Neural cell (in vitro differentiated cells): ENCODE results near the gene EI24. TPM values are rescaled to one million over a fixed set of nuclear protein-coding genes. Genes with fewer than 3 reads are reported as not detected.

Experiments used
- H2AFZ ChIP-seq: fragments of 200-600, 300-800 bp; sonication (generic), shearing (Covaris generic); 2 replicates; pipeline ENCODE4 v1.6.0; 2014; ENCODE audit warnings: low read depth, mild to moderate bottlenecking, antibody characterized with exemption, low read length, moderate library complexity
- H3F3A ChIP-seq: fragments of 200-600 bp; shearing (Covaris generic); 2 replicates; pipeline ENCODE4 v1.6.1; 2016; ENCODE audit warnings: mild to moderate bottlenecking, moderate library complexity, mixed read lengths, antibody characterized with exemption, low read length; ENCODE audit not compliant: insufficient read depth, poor library complexity, severe bottlenecking
- H3K27ac ChIP-seq: fragments of 200-600, 300-800 bp; sonication (generic), shearing (Covaris generic); 2 replicates; pipeline ENCODE4 v1.5.1; 2014; ENCODE audit warnings: mild to moderate bottlenecking, low read length, moderate library complexity
- H3K27me3 ChIP-seq: fragments of 300-800, 200-600 bp; sonication (generic), shearing (Covaris generic); 2 replicates; pipeline ENCODE4 v1.6.0; 2014; ENCODE audit warnings: mild to moderate bottlenecking, low read depth, low read length, moderate library complexity; ENCODE audit not compliant: insufficient read depth
- H3K36me3 ChIP-seq: fragments of 300-800, 200-600 bp; sonication (generic), shearing (Covaris generic); 2 replicates; pipeline ENCODE4 v1.5.1; 2014; ENCODE audit warnings: mild to moderate bottlenecking, antibody characterized with exemption, low read length, moderate library complexity; ENCODE audit not compliant: insufficient read depth
- H3K4me2 ChIP-seq: fragments of 300-800, 200-600 bp; sonication (generic), shearing (Covaris generic); 2 replicates; pipeline ENCODE4 v1.6.0; 2014; ENCODE audit warnings: mild to moderate bottlenecking, low read length
- H3K4me3 ChIP-seq: fragments of 300-800, 200-600 bp; sonication (generic), shearing (Covaris generic); 2 replicates; pipeline ENCODE4 v1.5.1; 2014; ENCODE audit warnings: mild to moderate bottlenecking, low read length, moderate library complexity
- H3K79me2 ChIP-seq: fragments of 200-600 bp; shearing (Covaris generic); replicated peaks from 2 replicates; pipeline ENCODE4 v1.6.0; 2014; ENCODE audit warnings: mild to moderate bottlenecking, low read length, moderate library complexity; ENCODE audit not compliant: insufficient read depth
- H3K9ac ChIP-seq: fragments of 300-800, 200-600 bp; sonication (generic), shearing (Covaris generic); 2 replicates; pipeline ENCODE4 v1.6.1; 2016; ENCODE audit warnings: mild to moderate bottlenecking, low read length, mixed read lengths
- H3K9me2 ChIP-seq: fragments of 200-600 bp; shearing (Covaris generic); 2 replicates; pipeline ENCODE4 v1.6.1; 2016; ENCODE audit warnings: mild to moderate bottlenecking, low read length, mixed read lengths; ENCODE audit not compliant: insufficient read depth
- H3K9me3 ChIP-seq: fragments of 200-600, 300-800 bp; sonication (generic), shearing (Covaris generic); 2 replicates; pipeline ENCODE4 v1.6.1; 2016; ENCODE audit warnings: mild to moderate bottlenecking, mixed run types, low read length, moderate library complexity, mixed read lengths
- H4K20me1 ChIP-seq: fragments of 200-600 bp; shearing (Covaris generic); 2 replicates; pipeline ENCODE4 v1.6.1; 2016; ENCODE audit warnings: mild to moderate bottlenecking, mixed run types; ENCODE audit not compliant: insufficient read depth
- CTCF ChIP-seq: fragments of 450-650 bp; IDR thresholded peaks from 2 replicates; pipeline ENCODE4 v1.5.1; 2014; ENCODE audit warnings: antibody characterized with exemption, mild to moderate bottlenecking, moderate library complexity; ENCODE audit not compliant: poor library complexity, severe bottlenecking
- EP300 ChIP-seq: fragments of 450-650 bp; conservative IDR thresholded peaks from 2 replicates; pipeline ENCODE4 v1.6.1; 2014; ENCODE audit warnings: antibody characterized with exemption, mild to moderate bottlenecking, moderate library complexity; ENCODE audit not compliant: poor library complexity, severe bottlenecking
- EZH2 ChIP-seq: fragments of 200-600, 300-800 bp; shearing (Covaris generic), sonication (generic); IDR thresholded peaks from 2 replicates; pipeline ENCODE4 v1.6.1; 2014; ENCODE audit warnings: antibody characterized with exemption, low read length, borderline replicate concordance, mild to moderate bottlenecking; ENCODE audit not compliant: insufficient read depth, poor library complexity, severe bottlenecking
- MXI1 ChIP-seq: fragments of 450-650 bp; conservative IDR thresholded peaks from 2 replicates; pipeline ENCODE4 v1.6.1; 2014; ENCODE audit warnings: antibody characterized with exemption, mild to moderate bottlenecking; ENCODE audit not compliant: poor library complexity, severe bottlenecking
- POLR2AphosphoS5 ChIP-seq: IDR thresholded peaks from 2 replicates; pipeline ENCODE4 v1.6.1; 2012
- RAD21 ChIP-seq: fragments of 450-650 bp; conservative IDR thresholded peaks from 2 replicates; pipeline ENCODE4 v1.6.1; 2014; ENCODE audit warnings: antibody characterized with exemption, mild to moderate bottlenecking, moderate library complexity
- REST ChIP-seq: IDR thresholded peaks from 2 replicates; pipeline ENCODE4 v1.6.1; 2012; ENCODE audit warnings: borderline replicate concordance
- SMC3 ChIP-seq: fragments of 450-650 bp; conservative IDR thresholded peaks from 2 replicates; pipeline ENCODE4 v1.6.1; 2014; ENCODE audit warnings: antibody characterized with exemption, mild to moderate bottlenecking, moderate library complexity; ENCODE audit not compliant: poor library complexity
- TAF1 ChIP-seq: IDR thresholded peaks from 2 replicates; pipeline ENCODE4 v1.6.1; 2012; ENCODE audit warnings: low read depth
- polyA plus RNA-seq: library from polyadenylated mRNA; depleted of rRNA; stranded (reverse); fragments of >200 nt; gene quantifications from 2 replicates; pipeline ENCODE4 v1.2.3, GENCODE V29; 2014

The EI24 gene
- polyA plus RNA-seq, 1 donor from 2014 or later, result 92.5 TPM

- Histone ChIP-seq H3K9me2 (no peaks in the 10 kb centered on the region), H3F3A (no peaks in the 10 kb centered on the region), H3K4me2 (no peak overlapping the region), H3K9ac (no peak overlapping the region), H3K9me3 (no peaks in the 10 kb centered on the region), H3K4me3 (no peak overlapping the region), H2AFZ (no peak overlapping the region), H3K27ac (no peak overlapping the region), H3K36me3 (peaks cover 12% of the 10 kb centered on the region), H4K20me1 (no peaks in the 10 kb centered on the region), H3K27me3 (no peaks in the 10 kb centered on the region), H3K79me2 (no peaks in the 10 kb centered on the region)
- TF ChIP-seq SMC3 (no peak), POLR2AphosphoS5 (no peak), REST (no peak), RAD21 (no peak), MXI1 (no peak), EZH2 (no peak), CTCF (no peak), TAF1 (no peak), EP300 (no peak)
These were observed 9.5 kb downstream of the EI24 start for GRCh38 chr11:125578783-125579182.

- Histone ChIP-seq H3K4me2 (no peak overlapping the region), H3K9me3 (no peaks in the 10 kb centered on the region), H4K20me1 (no peaks in the 10 kb centered on the region), H3K27me3 (no peaks in the 10 kb centered on the region), H3K27ac (no peak overlapping the region), H3F3A (no peaks in the 10 kb centered on the region), H3K79me2 (no peaks in the 10 kb centered on the region), H3K36me3 (peaks cover 12% of the 10 kb centered on the region), H2AFZ (no peak overlapping the region), H3K4me3 (no peak overlapping the region), H3K9me2 (no peaks in the 10 kb centered on the region), H3K9ac (no peak overlapping the region)
- TF ChIP-seq RAD21, result no peak
- TF ChIP-seq CTCF, result no peak
- no peak for TF ChIP-seq SMC3
- no peak for TF ChIP-seq EP300
- TF ChIP-seq POLR2AphosphoS5, result no peak
- TF ChIP-seq TAF1, result no peak
- no peak for TF ChIP-seq EZH2
- no peak for TF ChIP-seq MXI1
- TF ChIP-seq REST, result no peak
These were observed 10.5 kb downstream of the EI24 start for GRCh38 chr11:125579811-125580210.
